ENCODE measurements around the gene AIFM3.
"Not testable (repeated sequence)": the region's sequence is repeated elsewhere in the genome, so short reads cannot be mapped to it uniquely, and the experiment has no call there.

Gene AIFM3

DNA sequence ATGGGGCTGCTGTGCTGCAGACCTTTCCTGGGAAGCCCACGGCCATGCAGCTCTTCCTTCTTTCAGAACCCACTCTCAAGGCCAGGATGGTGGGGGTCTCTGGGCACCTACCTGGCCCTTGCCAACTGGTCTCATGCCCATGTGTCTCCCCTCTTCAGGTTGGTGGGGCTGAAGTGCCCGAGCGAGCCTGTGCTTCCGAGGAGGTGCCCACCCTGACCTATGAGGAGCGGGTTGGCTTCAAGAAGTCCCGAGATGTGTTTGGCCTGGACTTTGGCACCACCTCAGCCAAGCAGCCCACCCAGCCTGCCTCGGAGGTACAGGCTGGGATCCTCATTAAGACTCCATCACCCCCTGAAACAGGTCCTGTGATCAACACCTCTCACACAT is 25.0 kb downstream of the AIFM3 start:
- DNase-seq: no peak

DNA sequence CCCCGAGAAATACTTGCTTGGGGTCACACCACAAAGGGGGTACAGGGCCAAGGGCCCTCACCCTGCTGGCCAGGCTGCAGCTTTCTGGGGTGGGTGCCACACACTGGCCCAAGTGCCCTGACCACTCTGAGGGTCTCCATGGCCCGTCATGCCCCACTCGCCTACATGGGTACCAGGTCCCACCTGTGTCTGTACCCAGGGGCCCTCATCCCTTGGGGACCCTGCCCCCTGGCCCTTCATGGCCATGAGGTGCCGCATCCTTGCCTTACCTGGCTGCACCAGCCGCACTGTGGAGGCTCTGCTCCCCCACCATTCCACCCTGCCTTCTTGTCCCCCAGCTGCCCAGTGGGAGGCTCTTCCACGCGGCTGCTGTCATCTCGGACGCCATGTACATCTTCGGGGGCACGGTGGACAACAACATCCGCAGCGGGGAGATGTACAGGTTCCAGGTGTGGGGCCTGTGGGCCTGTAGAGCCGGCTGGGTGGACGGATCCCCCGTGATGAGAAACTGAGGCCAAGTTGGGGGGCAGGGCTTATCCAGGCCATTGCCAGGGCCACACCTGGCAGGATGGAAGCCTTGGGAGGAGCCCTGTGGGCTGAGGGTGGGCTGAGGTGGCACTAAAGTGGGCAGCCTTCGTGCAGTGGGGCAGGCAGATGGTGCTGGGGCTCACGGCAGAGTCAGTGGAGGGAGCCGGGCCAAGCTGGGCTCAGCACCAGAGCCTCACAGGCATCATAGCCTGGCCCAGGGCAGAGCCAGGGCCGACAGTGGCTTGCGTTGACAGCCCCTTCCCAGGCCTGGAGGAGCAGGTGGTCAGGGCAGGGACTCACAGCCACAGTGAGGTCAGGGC is 25.6 kb downstream of the AIFM3 start:
- DNase-seq: no peak

- DNase-seq: no peak
Measured at GRCh38 chr22:20993304-20994127, 26.5 kb downstream of the AIFM3 start.

DNA sequence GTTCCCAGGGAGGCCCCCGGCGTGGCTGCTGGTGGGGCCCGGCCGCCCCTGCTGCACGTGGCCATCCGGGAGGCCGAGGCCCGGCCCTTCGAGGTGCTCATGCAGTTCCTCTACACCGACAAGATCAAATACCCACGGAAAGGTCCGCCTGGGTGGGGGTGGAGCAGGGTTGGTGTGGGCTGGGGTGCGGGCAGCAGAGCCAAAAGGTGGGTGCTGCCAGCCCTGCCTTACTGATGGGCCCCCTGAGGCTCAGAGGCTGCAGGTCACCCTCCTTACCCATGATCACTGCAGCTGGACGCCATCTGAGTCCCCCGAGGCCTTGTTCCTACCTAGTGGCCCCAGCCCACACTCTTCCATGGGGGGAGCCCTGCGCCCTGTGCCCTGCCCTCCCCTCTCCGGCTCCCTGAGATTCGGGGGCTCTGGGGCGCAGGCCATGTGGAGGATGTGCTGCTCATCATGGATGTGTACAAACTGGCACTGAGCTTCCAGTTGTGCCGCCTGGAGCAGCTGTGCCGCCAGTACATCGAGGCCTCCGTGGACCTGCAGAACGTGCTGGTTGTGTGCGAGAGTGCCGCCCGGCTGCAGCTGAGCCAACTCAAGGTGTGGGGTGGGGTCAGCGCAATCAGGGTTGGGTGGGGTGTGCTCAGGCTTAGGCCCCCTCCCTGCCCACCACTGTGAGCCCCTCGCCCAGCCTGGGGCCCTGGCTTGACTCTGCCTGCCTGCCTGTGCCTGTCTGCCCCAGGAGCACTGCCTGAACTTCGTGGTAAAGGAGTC is 27.3 kb downstream of the AIFM3 start:
- no peak for DNase-seq

GRCh38 chr22:20994902-20995241 is 27.8 kb downstream of the AIFM3 start:
- no peak for DNase-seq

- DNase-seq: no peak
Measured at GRCh38 chr22:20995329-20996030, 28.4 kb downstream of the AIFM3 start.

- no peak for DNase-seq
Measured at GRCh38 chr22:20996031-20996410, 29.0 kb downstream of the AIFM3 start.

DNA sequence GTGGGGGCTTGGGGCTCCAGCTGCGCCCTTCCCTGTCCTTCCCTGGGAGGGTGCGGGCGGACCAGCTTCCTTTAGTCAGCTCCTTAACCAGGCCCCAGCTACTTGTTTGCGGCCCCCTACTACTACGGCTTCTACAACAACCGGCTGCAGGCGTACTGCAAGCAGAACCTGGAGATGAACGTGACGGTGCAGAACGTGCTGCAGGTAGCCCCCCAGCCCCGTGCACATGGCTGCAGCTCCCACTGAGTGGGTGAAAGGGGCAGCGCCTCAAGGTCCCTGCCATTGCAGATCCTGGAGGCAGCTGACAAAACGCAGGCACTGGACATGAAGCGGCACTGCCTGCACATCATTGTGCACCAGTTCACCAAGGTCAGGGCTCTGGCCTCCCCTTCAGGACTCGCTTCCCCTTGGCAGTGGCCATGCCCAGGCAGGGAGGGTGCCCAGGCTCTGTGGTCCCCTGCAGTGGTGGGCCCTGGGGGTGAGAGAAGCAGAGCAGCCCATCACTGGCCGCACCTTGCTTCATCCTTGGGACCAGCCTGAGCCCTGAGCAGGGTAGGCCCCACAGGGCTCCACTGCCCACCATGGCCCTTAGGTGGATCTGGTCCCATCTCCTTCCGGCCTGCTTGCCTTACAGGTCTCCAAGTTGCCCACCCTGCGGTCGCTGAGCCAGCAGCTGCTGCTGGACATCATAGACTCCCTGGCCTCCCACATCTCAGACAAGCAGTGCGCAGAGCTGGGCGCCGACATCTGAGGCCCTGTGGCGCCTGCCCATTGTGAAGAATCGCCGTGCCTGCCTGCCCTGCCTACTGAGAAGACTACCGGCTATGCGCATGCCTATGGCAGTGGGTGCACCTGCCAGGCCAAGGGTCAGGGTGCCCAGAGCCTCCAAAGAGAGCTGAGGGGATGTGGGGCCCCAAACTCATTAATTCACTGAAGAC is 29.8 kb downstream of the AIFM3 start:
- DNase-seq: no peak

DNA sequence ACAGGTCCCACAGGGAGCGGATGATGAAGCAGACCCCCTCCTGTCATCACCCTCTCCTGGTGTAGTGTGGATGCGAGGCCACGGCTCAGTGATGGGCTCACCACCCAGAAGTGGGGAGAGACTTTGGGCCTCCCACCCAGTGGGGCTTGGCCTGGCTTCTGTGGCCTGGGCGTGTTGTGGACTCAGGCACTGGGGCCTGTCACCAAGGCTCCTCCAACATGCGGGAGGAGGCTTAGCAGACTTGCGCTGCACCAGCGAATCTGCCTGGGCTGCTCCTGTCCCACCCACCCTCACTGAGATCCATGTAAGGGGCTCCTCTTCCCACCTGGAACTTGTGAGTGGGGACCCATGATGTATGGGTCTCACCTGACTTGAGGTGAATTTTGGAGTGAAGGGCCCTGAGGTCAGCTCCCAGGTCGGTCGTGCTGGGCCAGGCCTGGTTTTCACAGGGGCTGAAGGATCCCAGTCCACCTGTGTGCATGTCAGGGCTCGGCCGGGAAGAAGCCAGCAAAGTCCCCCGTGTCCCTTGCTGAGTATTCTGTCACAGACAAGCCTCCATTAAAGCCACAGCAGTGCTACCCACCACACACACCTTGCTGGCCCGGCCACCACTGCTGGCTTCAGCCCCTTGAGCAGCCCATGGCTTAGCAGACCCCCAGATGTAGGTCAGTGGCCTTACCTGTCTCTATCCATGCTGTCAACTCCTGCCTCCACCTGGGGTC is 30.6 kb downstream of the AIFM3 start:
- no peak for DNase-seq

- no peak for DNase-seq
Measured at GRCh38 chr22:20998411-20999336, 31.6 kb downstream of the AIFM3 start.

GRCh38 chr22:20999350-21000206 is 32.5 kb downstream of the AIFM3 start:
- no peak for DNase-seq

DNA sequence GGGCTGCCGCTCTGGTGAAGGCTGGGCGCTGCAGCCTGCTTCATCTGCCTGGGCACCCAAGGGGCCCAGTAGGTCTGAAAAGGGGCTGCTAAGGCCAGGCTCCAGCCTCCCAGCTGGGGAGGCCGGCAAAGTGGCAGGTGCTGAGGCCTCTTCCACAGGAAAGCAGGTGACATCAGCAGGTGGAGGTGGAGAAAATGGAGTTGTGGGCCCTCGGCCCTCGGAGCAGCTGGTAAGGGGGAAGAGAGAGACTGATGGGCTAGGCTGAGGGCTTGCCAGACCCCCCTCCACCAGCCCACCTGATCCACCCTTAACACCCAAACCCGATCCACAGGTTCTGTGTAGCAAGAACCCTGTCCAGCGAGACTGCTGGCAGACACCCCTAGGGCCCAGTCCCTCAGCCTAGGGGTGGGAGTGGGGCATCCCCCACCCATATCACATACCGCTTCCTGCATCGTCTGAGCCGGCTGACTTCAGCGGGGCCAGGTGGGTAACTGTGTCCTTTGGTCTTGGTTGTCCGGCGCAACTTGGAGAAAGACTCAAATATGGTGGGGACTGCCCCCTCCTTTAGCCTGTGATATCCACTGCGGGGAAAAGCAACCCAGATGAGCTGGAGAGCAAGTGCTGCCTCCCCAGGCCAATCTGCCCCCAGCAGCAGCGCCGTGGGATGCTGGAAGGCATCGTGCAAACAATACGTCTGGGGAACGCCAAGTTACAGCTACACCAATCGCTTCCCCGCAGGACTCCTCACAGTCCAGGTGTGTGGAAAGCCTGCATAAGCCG is 33.3 kb downstream of the AIFM3 start:
- DNase-seq: no peak

- no peak for DNase-seq
Measured at GRCh38 chr22:21000987-21001600, 34.0 kb downstream of the AIFM3 start.

DNA sequence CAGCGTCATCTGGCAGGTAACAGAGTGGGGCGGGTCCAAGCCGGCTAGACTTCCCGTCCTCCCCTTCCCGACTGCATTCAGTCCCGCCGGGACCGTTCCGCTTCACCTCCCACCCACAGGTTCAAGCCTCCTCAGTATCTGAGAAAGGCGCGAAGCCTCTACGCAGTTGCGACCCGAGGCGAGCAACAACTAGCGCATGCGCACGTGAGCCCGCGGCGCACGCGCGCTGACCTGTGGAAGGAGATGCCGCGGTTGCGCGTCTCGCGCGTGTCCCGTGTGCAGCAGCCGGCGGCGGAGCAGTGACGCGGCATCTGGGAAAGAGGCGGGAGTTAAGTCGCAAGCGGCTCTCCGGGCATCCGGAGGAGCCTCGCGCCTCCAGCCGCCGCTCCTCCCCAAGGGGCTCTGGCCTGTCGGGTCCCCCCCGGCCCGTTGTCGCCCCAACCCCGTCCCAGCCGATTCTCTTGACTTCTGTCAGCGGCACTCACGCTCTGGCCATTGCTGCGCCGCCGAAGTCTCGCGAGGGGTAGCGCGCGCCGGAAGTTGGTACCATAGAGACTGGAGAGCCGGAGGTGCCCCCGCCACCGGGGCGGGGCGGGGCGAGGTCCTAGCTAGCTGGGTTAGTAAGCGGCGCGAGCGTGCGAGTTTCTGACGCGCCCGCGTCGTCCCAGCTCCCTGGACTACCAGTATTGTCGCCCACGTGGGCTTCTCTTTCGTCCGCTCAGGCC is 34.7 kb downstream of the AIFM3 start, which contains the start of gene THAP7:
TSS of gene THAP7 (minus strand) at position 518 of the 725 bp plus-strand sequence. CDS start at position 311, 207 bp downstream.
- peak; percentile 96 for DNase-seq

DNA sequence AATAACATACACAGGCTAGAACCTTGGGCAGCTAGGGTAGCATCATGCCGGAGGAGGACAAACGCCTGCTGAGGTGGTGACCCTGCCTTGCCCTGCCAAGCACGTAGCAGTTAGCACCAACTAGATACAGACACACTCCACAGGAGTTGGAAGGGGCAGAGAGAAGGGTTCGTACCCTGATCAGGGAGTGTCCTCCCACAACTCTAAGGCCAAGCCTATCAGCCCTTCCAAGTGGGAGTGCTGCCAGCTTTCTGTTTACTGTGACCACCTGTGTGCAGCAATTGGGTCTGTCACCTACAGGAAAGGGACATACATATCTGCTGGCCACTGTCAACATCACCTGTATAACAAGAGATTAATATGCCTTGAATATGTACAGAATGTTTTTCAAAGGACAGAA is 36.7 kb downstream of the AIFM3 start:
- no peak for DNase-seq

GRCh38 chr22:21009208-21009607 is 42.2 kb downstream of the AIFM3 start:
- DNase-seq: not testable (repeated sequence)
